Mesendoderm (in vitro differentiated cells): Measurements from ENCODE around the gene KRT6C.
A peak's percentile ranks its signal among the peaks of the same experiment; 100 is the strongest.

Experiments
- DNase-seq: peaks from one replicate; pipeline ENCODE4 v3.0.0; 2013
- H2AK5ac ChIP-seq: 2 replicates; pipeline ENCODE4 v1.6.1; 2013; ENCODE audit warnings: low read length, inconsistent platforms
- H2BK120ac ChIP-seq: 2 replicates; pipeline ENCODE4 v1.6.1; 2013; ENCODE audit warnings: low read depth, mild to moderate bottlenecking, low read length, moderate library complexity, mixed read lengths
- H2BK15ac ChIP-seq: replicated peaks from 2 replicates; pipeline ENCODE4 v1.6.1; 2013; ENCODE audit warnings: low read depth, mild to moderate bottlenecking, moderate library complexity
- H2BK5ac ChIP-seq: 2 replicates; pipeline ENCODE4 v1.6.1; 2013; ENCODE audit warnings: low read length, inconsistent platforms
- H3K18ac ChIP-seq: 2 replicates; pipeline ENCODE4 v1.6.1; 2013; ENCODE audit warnings: mild to moderate bottlenecking, low read length, mixed read lengths
- H3K23ac ChIP-seq: one replicate; pipeline ENCODE4 v1.6.1; 2013; ENCODE audit warnings: low read length
- H3K27ac ChIP-seq: 2 replicates; pipeline ENCODE4 v1.5.1; 2013; ENCODE audit warnings: low read depth, mild to moderate bottlenecking, inconsistent platforms, low read length, moderate library complexity
- H3K27me3 ChIP-seq: 2 replicates; pipeline ENCODE4 v1.6.1; 2013; ENCODE audit warnings: low read length, control low read depth, mild to moderate bottlenecking, inconsistent platforms; ENCODE audit not compliant: insufficient read depth, poor library complexity
- H3K36me3 ChIP-seq: 2 replicates; pipeline ENCODE4 v1.6.1; 2013; ENCODE audit warnings: low read length, inconsistent platforms; ENCODE audit not compliant: control insufficient read depth, insufficient read depth
- H3K4ac ChIP-seq: one replicate; pipeline ENCODE4 v1.6.1; 2013; ENCODE audit warnings: low read depth, mild to moderate bottlenecking, low read length, moderate library complexity
- H3K4me1 ChIP-seq: 2 replicates; pipeline ENCODE4 v1.6.1; 2013; ENCODE audit warnings: low read depth, low read length, inconsistent platforms; ENCODE audit not compliant: control insufficient read depth
- H3K4me2 ChIP-seq: 2 replicates; pipeline ENCODE4 v1.6.1; 2013; ENCODE audit warnings: low read length
- H3K4me3 ChIP-seq: 2 replicates; pipeline ENCODE4 v1.5.1; 2013; ENCODE audit warnings: mild to moderate bottlenecking, low read length
- H3K56ac ChIP-seq: one replicate; pipeline ENCODE4 v1.6.1; 2013; ENCODE audit warnings: low read length
- H3K79me1 ChIP-seq: 2 replicates; pipeline ENCODE4 v1.6.1; 2013; ENCODE audit warnings: low read length, inconsistent platforms
- H3K79me2 ChIP-seq: 2 replicates; pipeline ENCODE4 v1.6.1; 2013; ENCODE audit warnings: mild to moderate bottlenecking, low read length; ENCODE audit not compliant: control insufficient read depth, insufficient read depth
- H3K9ac ChIP-seq: 2 replicates; pipeline ENCODE4 v1.6.1; 2013; ENCODE audit warnings: low read length, inconsistent platforms
- H4K5ac ChIP-seq: one replicate; pipeline ENCODE4 v1.6.1; 2013; ENCODE audit warnings: low read length
- H4K8ac ChIP-seq: one replicate; pipeline ENCODE4 v1.6.1; 2013; ENCODE audit warnings: low read depth, mild to moderate bottlenecking, control low read depth, low read length, moderate library complexity
- WGBS: extraction: QIAGEN DNeasy Blood & Tissue Kit; methylation state at CpG from one replicate; pipeline ENCODE4 v1.1.7; 2013; ENCODE audit warnings: low lambda C conversion rate, missing lambda C conversion rate; ENCODE audit not compliant: insufficient coverage; ENCODE audit errors: extremely low coverage; 5-methylcytosine and 5-hydroxymethylcytosine counted together

The KRT6C gene

DNA sequence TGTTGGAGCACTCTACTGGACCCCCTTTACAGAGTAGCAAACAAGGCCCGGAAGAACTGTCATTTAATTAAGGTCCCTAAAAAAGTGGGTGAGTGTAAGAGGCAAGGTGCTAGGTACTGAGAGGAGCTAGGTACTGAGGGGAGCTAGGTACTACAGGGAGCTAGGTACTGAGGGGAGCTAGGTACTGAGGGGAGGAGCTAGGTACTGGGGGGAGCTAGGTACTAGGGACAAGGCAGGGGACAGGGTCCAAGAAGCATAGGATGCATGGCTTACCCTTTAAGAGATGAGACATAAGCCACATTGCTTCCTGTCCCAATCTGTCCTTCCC lies 41.7 kb upstream of the KRT6C start:
- Histone ChIP-seq H3K23ac (no peak overlapping the region), H3K36me3 (no peaks in the 10 kb centered on the region), H4K5ac (no peak overlapping the region), H3K56ac (no peak overlapping the region), H3K79me2 (no peaks in the 10 kb centered on the region), H3K4me1 (no peaks in the 10 kb centered on the region), H3K27me3 (no peaks in the 10 kb centered on the region), H2BK5ac (no peak overlapping the region), H2BK15ac (no peak overlapping the region), H3K4ac (no peak overlapping the region), H3K79me1 (no peaks in the 10 kb centered on the region), H3K9ac (no peak overlapping the region), H3K4me3 (no peak overlapping the region), H3K27ac (no peak overlapping the region), H2AK5ac (no peak overlapping the region), H4K8ac (no peak overlapping the region), H2BK120ac (no peak overlapping the region), H3K18ac (no peak overlapping the region), H3K4me2 (no peak overlapping the region)
- no CpG with 5 or more reads among the region's 1 CpG for WGBS
- DNase-seq: no peak

DNA sequence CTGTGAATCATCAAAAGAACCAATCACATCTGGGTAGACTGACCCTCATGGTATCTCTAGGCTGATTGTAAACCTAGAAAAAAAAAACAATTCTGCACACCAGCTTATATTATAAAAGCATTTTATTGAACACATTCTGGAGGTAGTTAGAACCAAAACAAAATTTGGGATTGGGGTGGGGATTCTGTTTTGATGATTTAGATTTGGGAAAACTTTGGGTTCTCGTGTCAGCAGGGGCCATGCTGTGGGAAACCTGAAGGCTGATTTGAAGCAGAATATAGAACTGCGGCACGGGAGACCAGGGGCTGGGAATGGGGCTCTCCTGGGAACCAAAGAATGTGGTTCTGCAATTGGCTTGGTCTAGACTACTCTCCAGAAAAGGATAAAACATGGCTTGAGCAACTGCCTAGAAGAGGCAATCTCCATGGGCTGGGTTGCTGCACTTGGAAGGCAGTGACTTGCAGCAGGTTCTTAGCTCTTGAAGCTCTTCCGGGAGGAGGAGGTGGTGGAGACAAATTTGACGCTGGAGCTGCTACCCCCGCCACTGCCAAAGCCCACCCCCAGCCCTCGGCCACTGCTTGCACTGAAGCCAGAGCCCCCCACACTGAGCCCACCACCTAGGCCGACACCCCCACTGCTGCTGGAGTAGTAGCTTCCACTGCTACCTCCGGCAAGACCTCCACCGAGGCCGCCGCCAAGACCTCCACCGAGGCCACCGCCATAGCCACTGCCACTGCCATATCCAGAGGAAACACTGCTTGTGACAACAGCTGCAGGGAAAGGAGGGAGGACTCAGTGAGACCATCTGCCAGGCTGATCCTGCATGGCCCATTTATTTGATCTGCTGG lies 41.1 kb upstream of the KRT6C start:
- Histone ChIP-seq H2AK5ac (no peak overlapping the region), H3K36me3 (no peaks in the 10 kb centered on the region), H2BK5ac (no peak overlapping the region), H3K27ac (no peak overlapping the region), H3K23ac (no peak overlapping the region), H4K5ac (no peak overlapping the region), H2BK120ac (no peak overlapping the region), H3K4ac (no peak overlapping the region), H3K79me1 (no peaks in the 10 kb centered on the region), H2BK15ac (no peak overlapping the region), H3K18ac (no peak overlapping the region), H3K56ac (no peak overlapping the region), H4K8ac (no peak overlapping the region), H3K79me2 (no peaks in the 10 kb centered on the region), H3K9ac (no peak overlapping the region), H3K4me1 (no peaks in the 10 kb centered on the region), H3K4me2 (no peak overlapping the region), H3K4me3 (no peak overlapping the region), H3K27me3 (no peaks in the 10 kb centered on the region)
- WGBS: no CpG with 5 or more reads among the region's 14 CpGs
- DNase-seq: no peak

DNA sequence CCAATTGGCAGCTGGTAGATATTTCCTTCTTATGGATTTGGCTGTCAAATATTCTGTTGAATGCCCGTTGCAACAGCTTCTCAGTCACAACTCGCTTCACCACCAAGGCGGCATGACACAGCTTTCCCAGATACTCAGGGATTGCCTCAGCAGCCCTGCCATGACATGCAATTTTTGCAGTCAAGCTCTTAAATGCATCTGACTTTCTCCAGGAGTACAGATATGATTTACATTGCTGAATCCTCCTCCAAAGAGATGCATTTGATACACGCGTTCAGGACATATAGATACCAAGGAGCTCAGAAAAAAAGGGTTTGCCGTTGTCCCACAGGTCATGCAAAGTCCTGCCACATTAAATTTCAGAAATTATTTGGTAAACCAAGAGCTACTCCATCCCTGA lies 40.1 kb upstream of the KRT6C start:
- no CpG with 5 or more reads among the region's 6 CpGs for WGBS
- no peak overlapping the region for H2BK15ac ChIP-seq
- H3K4ac ChIP-seq: no peak overlapping the region
- H3K4me2 ChIP-seq: no peak overlapping the region
- H3K18ac ChIP-seq: no peak overlapping the region
- no peak overlapping the region for H2BK5ac ChIP-seq
- no peaks in the 10 kb centered on the region for H3K4me1 ChIP-seq
- no peak overlapping the region for H3K27ac ChIP-seq
- no peaks in the 10 kb centered on the region for H3K27me3 ChIP-seq
- H3K23ac ChIP-seq: no peak overlapping the region
- no peak overlapping the region for H3K56ac ChIP-seq
- no peaks in the 10 kb centered on the region for H3K79me2 ChIP-seq
- H2AK5ac ChIP-seq: no peak overlapping the region
- H3K4me3 ChIP-seq: no peak overlapping the region
- H4K5ac ChIP-seq: no peak overlapping the region
- H3K36me3 ChIP-seq: no peaks in the 10 kb centered on the region
- no peak overlapping the region for H4K8ac ChIP-seq
- H3K79me1 ChIP-seq: no peaks in the 10 kb centered on the region
- no peak overlapping the region for H3K9ac ChIP-seq
- DNase-seq: no peak
- no peak overlapping the region for H2BK120ac ChIP-seq

DNA sequence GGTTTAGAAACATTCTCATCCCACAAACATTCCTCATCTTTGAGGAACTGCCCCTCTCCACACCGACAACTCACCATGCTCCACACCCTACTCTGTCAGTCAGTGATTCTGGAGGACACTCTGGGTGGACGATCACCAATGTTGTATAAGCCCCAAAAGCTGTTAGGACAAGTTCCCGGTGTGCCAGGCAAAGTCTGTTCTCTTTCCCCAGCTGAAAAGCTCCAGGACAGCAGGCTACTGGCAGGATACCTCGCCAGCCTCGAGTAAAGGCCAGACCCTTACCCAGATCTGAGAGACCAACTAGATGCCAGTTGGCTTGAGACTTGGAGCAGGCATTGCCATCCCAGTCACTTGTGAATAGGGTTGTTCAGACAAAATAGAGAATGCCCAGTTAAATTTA lies 34.6 kb upstream of the KRT6C start:
- H3K79me2 ChIP-seq: no peaks in the 10 kb centered on the region
- H3K18ac ChIP-seq: no peak overlapping the region
- no peak overlapping the region for H3K23ac ChIP-seq
- no peaks in the 10 kb centered on the region for H3K27me3 ChIP-seq
- H2BK5ac ChIP-seq: no peak overlapping the region
- no peak overlapping the region for H2BK120ac ChIP-seq
- H3K4me3 ChIP-seq: no peak overlapping the region
- H3K9ac ChIP-seq: no peak overlapping the region
- no peak overlapping the region for H4K8ac ChIP-seq
- no peak overlapping the region for H3K4me2 ChIP-seq
- DNase-seq: no peak
- no peaks in the 10 kb centered on the region for H3K36me3 ChIP-seq
- no CpG with 5 or more reads among the region's 5 CpGs for WGBS
- no peak overlapping the region for H4K5ac ChIP-seq
- no peak overlapping the region for H3K27ac ChIP-seq
- no peak overlapping the region for H2AK5ac ChIP-seq
- no peak overlapping the region for H2BK15ac ChIP-seq
- H3K4me1 ChIP-seq: no peaks in the 10 kb centered on the region
- H3K56ac ChIP-seq: no peak overlapping the region
- no peaks in the 10 kb centered on the region for H3K79me1 ChIP-seq
- H3K4ac ChIP-seq: no peak overlapping the region

DNA sequence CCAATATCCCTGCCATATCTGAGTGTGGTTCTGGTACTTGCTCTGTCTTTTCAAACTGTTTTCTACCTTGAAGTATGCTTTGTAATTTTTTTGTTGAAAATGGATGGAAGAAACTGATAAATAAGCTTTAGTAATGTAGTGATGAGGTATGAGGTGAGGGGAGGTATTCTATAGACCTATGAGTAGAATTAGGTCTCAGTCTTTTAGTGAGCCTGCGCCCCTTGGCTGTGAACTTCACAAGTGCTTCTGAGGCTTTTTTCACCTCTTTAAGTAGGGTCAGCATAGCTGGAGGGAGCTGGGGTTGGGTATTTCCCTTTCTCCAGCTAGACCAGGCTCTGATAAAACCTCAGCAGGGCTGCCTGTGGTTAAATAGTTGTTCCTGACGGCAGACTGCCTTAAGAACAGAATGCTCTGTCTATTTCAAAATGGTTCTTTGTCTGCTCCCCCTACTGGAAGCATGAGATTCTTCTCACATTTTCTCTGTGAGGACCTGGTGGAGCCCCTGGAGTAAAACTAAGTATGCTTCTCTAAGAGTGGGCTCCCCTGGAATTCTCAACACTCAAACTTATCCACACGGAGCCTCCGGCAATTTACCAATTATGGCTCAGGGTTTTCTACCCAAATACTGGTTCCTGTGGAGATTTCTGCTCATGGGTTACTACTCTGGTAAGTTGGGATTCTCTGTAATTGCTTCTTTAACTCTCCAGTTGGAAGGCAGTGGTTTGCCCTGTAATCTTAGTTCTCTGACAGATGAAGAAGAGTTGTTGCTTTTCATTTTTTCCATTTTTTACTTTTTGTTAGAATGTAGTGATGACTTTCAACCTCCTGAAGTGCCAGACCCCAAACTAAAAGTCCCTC lies 33.5 kb upstream of the KRT6C start:
- H3K79me2 ChIP-seq: no peaks in the 10 kb centered on the region
- H3K4ac ChIP-seq: no peak overlapping the region
- H3K79me1 ChIP-seq: no peaks in the 10 kb centered on the region
- no peaks in the 10 kb centered on the region for H3K27me3 ChIP-seq
- no peak overlapping the region for H3K23ac ChIP-seq
- H3K4me2 ChIP-seq: no peak overlapping the region
- peak overlapping the region; percentile 47 for H3K18ac ChIP-seq
- no peaks in the 10 kb centered on the region for H3K36me3 ChIP-seq
- DNase-seq: peak; percentile 95
- H3K27ac ChIP-seq: no peak overlapping the region
- no peaks in the 10 kb centered on the region for H3K4me1 ChIP-seq
- H4K5ac ChIP-seq: no peak overlapping the region
- H2BK120ac ChIP-seq: no peak overlapping the region
- H3K56ac ChIP-seq: no peak overlapping the region
- no peak overlapping the region for H4K8ac ChIP-seq
- no peak overlapping the region for H2AK5ac ChIP-seq
- WGBS: no CpG with 5 or more reads among the region's 4 CpGs
- no peak overlapping the region for H3K4me3 ChIP-seq
- no peak overlapping the region for H2BK15ac ChIP-seq
- H3K9ac ChIP-seq: no peak overlapping the region
- H2BK5ac ChIP-seq: no peak overlapping the region
